D721Med (cell line): ENCODE measurements around the gene PCDH9.

Experiments used
- DNase-seq: peaks from one replicate; pipeline ENCODE4 v3.0.0; 2011; ENCODE audit warnings: low spot score; ENCODE audit not compliant: insufficient read length
- FAIRE-seq: peaks from 2 replicates; lab custom pipeline; 2011; peaks lifted over from hg19 to GRCh38; lab: Jason Lieb, UNC
- TF ChIP-seq, protein P1 (sequence below): IDR thresholded peaks from 2 replicates; pipeline ENCODE4 v1.5.1; 2012; ENCODE audit warnings: mild to moderate bottlenecking, control low read depth; ENCODE audit not compliant: insufficient read depth; ENCODE audit errors: missing control alignments

PCDH9 gene

DNA sequence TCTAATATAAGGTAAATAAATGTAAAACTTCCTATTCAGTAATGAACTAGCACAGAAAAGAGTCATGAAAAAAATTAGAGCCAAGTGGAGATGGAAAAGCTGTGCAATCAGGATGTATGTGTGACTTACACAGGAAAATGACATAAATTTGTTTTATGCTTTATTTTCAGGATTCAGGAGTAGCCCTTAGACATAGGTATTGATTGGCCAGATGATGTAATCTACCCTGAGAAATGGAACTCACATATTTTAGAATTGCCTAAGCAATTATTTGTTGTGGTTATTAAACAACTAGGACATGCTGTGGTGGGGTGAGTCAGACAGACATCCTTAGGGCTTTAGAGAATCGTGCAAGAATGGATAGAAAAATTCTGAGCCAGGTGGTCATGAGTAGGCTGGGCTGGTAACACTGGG lies 110.6 kb downstream of the PCDH9 start:
- TF ChIP-seq, protein P1, sequence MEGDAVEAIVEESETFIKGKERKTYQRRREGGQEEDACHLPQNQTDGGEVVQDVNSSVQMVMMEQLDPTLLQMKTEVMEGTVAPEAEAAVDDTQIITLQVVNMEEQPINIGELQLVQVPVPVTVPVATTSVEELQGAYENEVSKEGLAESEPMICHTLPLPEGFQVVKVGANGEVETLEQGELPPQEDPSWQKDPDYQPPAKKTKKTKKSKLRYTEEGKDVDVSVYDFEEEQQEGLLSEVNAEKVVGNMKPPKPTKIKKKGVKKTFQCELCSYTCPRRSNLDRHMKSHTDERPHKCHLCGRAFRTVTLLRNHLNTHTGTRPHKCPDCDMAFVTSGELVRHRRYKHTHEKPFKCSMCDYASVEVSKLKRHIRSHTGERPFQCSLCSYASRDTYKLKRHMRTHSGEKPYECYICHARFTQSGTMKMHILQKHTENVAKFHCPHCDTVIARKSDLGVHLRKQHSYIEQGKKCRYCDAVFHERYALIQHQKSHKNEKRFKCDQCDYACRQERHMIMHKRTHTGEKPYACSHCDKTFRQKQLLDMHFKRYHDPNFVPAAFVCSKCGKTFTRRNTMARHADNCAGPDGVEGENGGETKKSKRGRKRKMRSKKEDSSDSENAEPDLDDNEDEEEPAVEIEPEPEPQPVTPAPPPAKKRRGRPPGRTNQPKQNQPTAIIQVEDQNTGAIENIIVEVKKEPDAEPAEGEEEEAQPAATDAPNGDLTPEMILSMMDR: no peak
- DNase-seq (no peak), FAIRE-seq (no peak)

DNA sequence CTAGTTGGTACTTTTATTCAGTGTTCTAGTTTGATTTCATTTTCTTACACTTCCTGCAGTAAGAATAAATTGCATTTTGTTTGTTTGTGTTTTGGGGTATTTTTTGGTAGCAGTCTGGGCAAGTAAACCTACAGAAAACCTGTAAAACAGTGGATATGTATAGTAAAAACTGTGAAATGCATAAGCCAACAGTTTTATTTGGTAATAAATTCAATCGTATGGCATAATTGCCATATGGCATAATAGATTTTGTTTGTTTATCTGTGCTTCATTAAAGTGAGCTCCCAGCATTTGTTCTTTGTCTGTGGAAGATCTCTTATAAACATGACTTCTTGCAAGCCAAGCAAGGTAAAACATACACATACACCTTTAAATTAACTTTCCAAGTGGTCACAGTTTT lies 111.9 kb downstream of the PCDH9 start:
- FAIRE-seq: no peak

DNA sequence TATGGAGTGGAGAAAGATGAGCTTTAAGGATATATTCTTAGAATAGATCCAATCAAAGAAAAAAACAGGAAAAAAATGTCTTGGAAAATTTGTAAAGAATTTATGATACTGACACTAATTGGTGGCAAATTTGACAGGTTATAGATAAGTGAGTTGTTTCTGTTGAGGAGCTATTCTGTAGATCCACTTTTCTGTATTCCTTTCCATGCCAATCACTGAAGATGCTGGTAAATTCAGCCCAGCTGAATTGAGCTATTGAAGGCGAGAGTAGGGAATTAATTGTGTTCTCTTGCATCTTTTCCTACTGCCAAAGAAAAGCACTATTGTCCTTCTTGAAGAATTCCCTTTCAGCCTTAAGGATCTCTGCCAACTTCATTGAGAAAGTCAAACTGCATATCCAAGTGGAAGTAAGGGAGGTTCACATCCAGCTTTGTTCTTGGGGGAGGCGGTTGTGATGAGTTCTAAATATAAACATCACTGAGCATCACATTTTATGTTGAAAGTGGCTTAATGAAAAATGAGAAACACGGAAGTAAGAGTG lies 113.1 kb downstream of the PCDH9 start:
- DNase-seq (no peak), FAIRE-seq (no peak)
- TF ChIP-seq, protein P1: no peak

More for the DNA sequence above, 111.9 kb downstream of the PCDH9 start:
- TF ChIP-seq, protein P1: no peak
- no peak for DNase-seq

DNA sequence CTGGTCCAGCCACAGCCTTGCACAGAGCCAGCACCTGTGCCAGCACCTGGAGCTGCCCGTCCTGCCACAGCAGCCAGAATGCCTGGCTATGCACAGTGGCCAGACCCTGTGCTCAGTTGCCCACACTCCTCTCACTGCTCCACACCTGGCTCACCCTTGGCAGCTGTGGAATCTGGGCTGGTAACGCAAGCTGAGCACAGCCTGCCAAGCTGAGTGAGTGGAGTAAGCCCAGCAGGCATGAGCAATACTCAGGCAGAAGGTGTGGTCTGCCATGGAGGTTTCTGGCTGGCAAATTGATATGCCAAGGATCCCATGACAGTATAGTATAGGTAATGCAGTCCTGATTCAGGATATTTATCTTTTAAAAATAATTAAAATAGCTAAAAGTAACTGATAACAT lies 122.2 kb downstream of the PCDH9 start:
- TF ChIP-seq, protein P1: no peak
- FAIRE-seq: no peak

DNA sequence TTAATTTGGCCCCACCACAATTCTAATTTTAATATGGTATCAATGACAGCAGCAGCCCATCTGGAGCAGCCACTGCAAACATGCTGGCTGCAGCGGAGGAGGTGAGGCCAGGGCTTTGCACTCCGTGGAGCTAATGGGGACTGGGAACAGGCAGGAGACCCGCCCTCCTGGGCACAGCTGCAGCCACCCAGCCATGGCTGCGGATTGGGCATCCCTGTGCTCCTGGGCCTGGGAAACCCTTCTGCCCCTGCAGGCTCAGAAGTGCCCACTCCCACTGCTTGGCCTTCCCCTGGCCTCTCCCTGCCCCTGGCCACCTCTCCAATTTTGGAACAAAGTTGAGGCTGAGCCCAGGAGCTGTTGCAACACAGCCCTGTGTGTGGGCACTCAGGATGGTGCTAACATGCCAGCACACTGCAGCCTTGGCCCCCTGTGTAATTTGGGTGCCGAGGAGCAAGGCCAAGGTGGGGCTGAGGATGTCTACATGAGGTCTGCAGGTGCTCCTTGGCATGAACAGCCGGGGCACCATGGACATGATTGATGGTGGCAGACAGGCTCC lies 123.6 kb downstream of the PCDH9 start:
- TF ChIP-seq, protein P1: no peak
- DNase-seq (no peak), FAIRE-seq (no peak)

More for the DNA sequence above, 122.2 kb downstream of the PCDH9 start:
- DNase-seq: no peak

DNA sequence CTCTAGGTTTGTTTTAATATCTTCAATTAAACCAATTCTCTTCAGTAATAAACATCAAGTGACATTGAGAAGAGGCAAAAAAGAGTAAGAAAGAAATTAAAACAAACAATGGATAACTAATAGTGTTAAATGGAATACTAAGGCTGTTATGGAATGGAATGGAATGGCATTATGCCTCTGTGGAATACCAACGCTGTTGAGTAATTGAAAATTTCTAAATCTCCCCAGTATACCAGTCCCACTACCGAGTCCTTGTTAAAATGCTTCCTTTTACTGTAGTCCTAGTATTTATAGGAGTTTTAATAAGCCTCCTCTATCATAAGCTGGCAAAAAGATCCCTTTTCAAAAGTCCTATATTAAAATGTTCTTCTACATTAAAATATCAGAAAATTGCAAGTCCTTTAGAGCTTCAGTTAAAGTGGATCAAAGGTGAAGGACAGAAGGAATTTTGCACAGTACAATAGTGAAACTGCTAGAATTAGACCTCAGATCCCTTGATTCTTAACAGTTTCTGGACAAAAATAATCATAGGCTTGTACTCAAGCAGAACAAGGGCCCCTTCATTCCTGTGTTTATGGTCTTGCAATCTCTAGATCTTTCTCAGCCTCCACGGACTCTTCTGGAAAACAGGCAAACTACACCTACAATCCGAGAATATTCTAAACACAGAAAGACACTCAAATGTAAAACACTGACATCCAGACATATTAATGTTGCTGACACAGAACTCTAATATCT lies 128.2 kb downstream of the PCDH9 start:
- FAIRE-seq (peak; percentile 11), DNase-seq (no peak)
- TF ChIP-seq, protein P1: no peak

DNA sequence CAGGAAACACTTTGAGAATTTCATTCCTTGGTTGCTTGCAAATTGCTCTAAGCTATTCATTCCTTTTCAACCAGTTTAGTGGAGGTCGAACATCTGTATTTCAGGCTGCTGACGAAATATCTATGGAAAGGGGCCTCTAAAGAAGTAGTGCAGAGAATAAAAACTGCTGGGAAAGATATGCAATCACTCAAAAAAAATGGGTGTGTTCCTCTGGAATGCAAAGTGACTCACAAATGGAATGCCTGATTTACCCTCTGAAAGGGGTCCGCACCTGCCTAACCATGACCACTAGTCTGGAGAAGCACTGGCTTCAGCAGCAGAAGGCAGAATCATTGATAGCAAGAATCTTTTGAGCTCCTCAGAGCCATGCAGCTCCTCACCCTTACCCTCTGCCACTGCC lies 129.4 kb downstream of the PCDH9 start:
- FAIRE-seq (no peak), DNase-seq (no peak)
- TF ChIP-seq, protein P1: no peak
